RWPE2 (cell line): ENCODE measurements around the gene KCNQ1OT1.

ENCODE experiments used
- ATAC-seq: fragments of 200-7000 bp; cut with Tn5 transposase; 3 replicates; pipeline ENCODE4 v1.9.1; 2021; ENCODE audit warnings: low read depth
- DNase-seq: peaks from one replicate; pipeline ENCODE4 v3.0.0-alpha.2; 2020; ENCODE audit warnings: low spot score
- H3K27ac ChIP-seq: fragments of 450-650 bp; 2 replicates; pipeline ENCODE4 v1.5.1; 2017; ENCODE audit warnings: mild to moderate bottlenecking; ENCODE audit not compliant: poor library complexity, severe bottlenecking
- H3K27me3 ChIP-seq: fragments of 250-450 bp; sonication (Bioruptor Pico); 2 replicates; pipeline ENCODE4 v1.5.1; 2021; ENCODE audit warnings: mild to moderate bottlenecking, moderate library complexity; ENCODE audit not compliant: insufficient read depth, poor library complexity, severe bottlenecking
- H3K36me3 ChIP-seq: fragments of 250-450 bp; sonication (Bioruptor Pico); 2 replicates; pipeline ENCODE4 v1.5.1; 2020; ENCODE audit warnings: low read depth, mild to moderate bottlenecking, moderate library complexity
- H3K4me1 ChIP-seq: fragments of 250-450 bp; sonication (Bioruptor Pico); 2 replicates; pipeline ENCODE4 v1.5.1; 2021; ENCODE audit warnings: mild to moderate bottlenecking, moderate library complexity; ENCODE audit not compliant: insufficient read depth, poor library complexity, severe bottlenecking
- H3K4me3 ChIP-seq: fragments of 250-450 bp; sonication (Bioruptor Pico); 2 replicates; pipeline ENCODE4 v1.5.1; 2021; ENCODE audit warnings: mild to moderate bottlenecking, moderate library complexity; ENCODE audit not compliant: severe bottlenecking
- H3K9me3 ChIP-seq: fragments of 250-450 bp; sonication (Bioruptor Pico); 2 replicates; pipeline ENCODE4 v1.5.1; 2021; ENCODE audit warnings: mild to moderate bottlenecking, moderate library complexity; ENCODE audit not compliant: severe bottlenecking
- TF ChIP-seq, protein P1 (sequence below): fragments of 450-650 bp; IDR thresholded peaks from one replicate; pipeline ENCODE4 v1.5.1; 2017; ENCODE audit warnings: mild to moderate bottlenecking, moderate library complexity; ENCODE audit not compliant: poor library complexity, severe bottlenecking

KCNQ1OT1 gene

DNA sequence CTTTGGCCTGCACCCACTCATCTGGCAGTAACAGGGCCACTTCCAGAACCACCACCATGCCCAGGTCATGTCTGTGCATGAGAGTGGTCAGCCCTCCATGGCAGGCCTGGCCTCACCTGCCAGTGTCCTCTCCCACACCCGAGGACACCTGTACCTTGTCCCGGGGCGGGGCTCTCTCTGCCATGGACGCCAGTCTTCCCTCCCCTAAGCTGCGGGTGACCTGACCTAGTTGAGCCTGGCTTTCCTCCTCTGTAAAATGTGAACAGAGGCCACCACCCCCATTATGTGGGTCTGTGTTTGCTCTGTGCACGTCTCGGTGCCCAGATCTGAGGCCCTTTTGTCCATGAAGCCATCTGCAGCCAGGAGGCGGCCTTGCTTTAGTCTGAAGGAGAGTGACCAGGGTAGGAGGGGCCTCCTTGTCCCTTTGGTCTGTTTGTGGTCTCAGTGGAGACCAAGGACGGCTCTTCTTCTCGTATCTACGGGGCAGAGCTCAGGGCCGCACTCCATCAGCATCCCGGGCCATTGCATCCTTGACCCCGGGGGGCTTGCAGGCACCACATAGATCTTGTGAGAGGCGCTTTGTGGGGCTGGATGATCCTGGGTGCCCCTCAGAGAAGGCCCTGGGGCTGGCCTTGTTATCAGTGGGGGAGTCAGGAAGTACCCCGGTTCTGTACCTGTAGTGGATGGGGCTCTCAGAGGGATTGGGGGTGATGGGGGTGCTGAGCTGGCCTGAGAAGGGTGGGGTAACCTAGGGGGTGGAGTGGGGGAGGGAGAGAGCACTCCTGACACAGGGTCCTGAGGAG lies 133.4 kb downstream of the KCNQ1OT1 start:
- TF ChIP-seq, protein P1, sequence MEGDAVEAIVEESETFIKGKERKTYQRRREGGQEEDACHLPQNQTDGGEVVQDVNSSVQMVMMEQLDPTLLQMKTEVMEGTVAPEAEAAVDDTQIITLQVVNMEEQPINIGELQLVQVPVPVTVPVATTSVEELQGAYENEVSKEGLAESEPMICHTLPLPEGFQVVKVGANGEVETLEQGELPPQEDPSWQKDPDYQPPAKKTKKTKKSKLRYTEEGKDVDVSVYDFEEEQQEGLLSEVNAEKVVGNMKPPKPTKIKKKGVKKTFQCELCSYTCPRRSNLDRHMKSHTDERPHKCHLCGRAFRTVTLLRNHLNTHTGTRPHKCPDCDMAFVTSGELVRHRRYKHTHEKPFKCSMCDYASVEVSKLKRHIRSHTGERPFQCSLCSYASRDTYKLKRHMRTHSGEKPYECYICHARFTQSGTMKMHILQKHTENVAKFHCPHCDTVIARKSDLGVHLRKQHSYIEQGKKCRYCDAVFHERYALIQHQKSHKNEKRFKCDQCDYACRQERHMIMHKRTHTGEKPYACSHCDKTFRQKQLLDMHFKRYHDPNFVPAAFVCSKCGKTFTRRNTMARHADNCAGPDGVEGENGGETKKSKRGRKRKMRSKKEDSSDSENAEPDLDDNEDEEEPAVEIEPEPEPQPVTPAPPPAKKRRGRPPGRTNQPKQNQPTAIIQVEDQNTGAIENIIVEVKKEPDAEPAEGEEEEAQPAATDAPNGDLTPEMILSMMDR: no peak
- DNase-seq (peak; percentile 60), ATAC-seq (no peak)
- Histone ChIP-seq H3K9me3 (no peaks in the 10 kb centered on the region), H3K36me3 (no peaks in the 10 kb centered on the region), H3K27ac (no peak overlapping the region), H3K4me3 (no peak overlapping the region), H3K4me1 (no peaks in the 10 kb centered on the region), H3K27me3 (no peaks in the 10 kb centered on the region)

DNA sequence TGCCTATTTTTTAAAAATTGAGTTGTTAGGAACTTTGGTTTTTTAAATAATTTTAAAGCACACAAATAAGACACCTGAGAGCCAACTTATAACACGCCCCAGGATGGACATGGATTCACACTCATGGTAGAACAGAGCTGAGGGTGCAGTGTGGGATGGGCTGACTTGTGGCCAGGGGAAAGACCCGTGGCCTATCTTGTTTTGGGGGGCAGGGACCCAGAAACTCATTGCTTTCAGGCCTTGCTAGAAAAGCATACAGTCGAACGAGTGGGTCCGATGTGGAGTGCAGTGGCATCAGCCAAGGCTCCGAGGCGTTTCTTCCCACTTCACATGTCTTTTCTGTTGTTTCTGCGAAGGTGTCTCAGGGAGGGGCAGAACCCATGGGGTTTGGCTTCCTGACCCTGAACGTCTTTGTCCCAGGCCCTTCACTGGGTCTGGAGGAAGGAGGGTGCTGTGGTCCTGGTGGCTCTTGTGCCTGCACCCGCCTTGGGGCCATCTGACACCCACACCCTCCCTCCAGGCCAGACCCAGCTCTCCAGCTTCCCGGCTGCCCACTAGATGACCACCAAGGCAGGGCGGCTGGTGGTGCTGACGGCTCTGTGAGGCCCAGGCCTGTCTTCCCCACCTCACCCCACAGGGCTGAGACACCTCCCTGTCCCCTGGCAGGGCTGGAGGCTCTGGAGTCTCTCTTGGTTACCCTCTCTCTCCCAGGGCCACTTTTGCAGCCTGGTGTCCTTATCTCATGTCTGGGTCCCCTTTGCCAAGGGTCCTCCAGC lies 134.2 kb downstream of the KCNQ1OT1 start:
- H3K36me3 ChIP-seq: no peaks in the 10 kb centered on the region
- ATAC-seq (no peak), DNase-seq (no peak)
- no peaks in the 10 kb centered on the region for H3K27me3 ChIP-seq
- TF ChIP-seq, protein P1: no peak
- H3K4me1 ChIP-seq: no peaks in the 10 kb centered on the region
- no peak overlapping the region for H3K4me3 ChIP-seq
- H3K27ac ChIP-seq: no peak overlapping the region
- no peaks in the 10 kb centered on the region for H3K9me3 ChIP-seq

DNA sequence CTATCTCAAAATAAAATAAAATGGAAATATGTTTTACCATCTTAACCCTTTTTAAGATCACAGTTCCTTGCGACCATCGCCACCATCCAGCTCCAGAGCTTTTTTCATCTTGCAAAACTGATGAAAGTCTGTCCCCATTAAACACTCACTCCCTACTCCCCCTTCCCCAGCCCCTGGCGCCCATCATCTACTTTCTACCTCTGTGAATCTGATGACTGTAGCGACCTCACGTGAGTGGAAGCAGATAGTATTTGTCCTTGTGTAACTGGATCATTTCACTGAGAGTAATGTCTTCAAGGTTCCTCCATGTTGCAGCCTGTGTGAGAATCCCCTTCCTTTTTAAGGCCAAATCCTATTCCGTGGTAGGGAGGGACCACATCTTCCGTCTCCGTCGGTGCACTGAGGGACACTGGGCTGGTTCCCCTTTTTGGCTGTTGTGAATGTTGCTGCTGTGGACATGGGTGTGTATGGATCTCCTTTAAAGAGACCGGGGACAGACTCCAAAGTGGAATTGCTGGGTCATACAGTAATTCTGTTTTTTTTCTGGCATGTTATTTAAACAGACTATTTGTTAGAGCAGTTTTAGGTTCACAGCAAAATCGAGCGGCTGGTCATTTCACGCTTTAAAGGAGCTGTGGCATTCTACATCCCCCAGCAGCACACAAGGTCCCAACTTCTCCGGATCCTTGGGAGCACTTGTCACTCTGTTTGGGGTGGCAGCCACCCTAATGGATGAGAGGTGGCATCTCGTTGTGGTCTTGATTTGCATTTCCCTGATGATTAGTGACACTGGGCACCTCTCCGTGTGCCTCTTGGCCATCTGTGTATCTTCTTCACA lies 135.0 kb downstream of the KCNQ1OT1 start:
- ATAC-seq: no peak
- H3K4me1 ChIP-seq: no peaks in the 10 kb centered on the region
- no peak for DNase-seq

DNA sequence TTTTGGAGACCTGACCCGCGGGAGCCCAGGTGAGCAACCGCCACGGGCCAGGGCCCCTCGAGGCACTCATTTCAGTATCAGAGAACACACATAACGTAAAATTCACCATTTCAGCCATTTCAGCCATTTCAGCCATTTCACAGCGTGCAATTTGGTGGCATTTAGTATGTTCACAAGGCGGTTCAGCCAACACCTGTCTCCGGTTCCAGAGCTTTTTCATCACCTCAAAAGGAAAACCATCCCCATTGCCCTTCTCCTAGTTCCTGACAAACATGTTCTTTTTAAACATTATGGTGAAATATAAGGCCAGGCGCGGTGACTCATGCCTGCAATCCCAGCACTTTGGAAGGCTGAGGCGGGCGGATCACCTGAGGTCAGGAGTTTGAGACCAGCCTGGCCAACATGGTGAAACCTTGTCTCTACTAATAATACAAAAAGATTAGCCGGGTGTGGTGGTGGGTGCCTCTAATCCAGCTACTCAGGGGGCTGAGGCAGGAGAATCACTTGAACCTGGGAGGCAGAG lies 135.7 kb downstream of the KCNQ1OT1 start:
- ATAC-seq: no peak
- no peak for DNase-seq
- no peak overlapping the region for H3K27ac ChIP-seq
- H3K4me3 ChIP-seq: no peak overlapping the region
- H3K9me3 ChIP-seq: no peaks in the 10 kb centered on the region
- no peaks in the 10 kb centered on the region for H3K27me3 ChIP-seq
- H3K4me1 ChIP-seq: no peaks in the 10 kb centered on the region
- TF ChIP-seq, protein P1: no peak
- no peaks in the 10 kb centered on the region for H3K36me3 ChIP-seq

More for the DNA sequence above, 135.0 kb downstream of the KCNQ1OT1 start:
- Histone ChIP-seq H3K27ac (no peak overlapping the region), H3K4me3 (no peak overlapping the region), H3K9me3 (no peaks in the 10 kb centered on the region), H3K27me3 (no peaks in the 10 kb centered on the region), H3K36me3 (no peaks in the 10 kb centered on the region)
- TF ChIP-seq, protein P1: no peak
